ENCODE data around the gene RNF8.

RNF8 gene

GRCh38 chr6:37362101-37362828 is 8.5 kb downstream of the RNF8 start:
- no peak for DNase-seq

- DNase-seq, result no peak
Measured at GRCh38 chr6:37365791-37366190, 12.0 kb downstream of the RNF8 start.

- DNase-seq, result no peak
Measured at GRCh38 chr6:37366910-37367309, 13.1 kb downstream of the RNF8 start.

- no peak for DNase-seq
Measured at GRCh38 chr6:37368961-37369320, 15.2 kb downstream of the RNF8 start.

- no peak for DNase-seq
Measured at GRCh38 chr6:37369321-37370201, 15.8 kb downstream of the RNF8 start.

- DNase-seq, result no peak
Measured at GRCh38 chr6:37371154-37372083, 17.6 kb downstream of the RNF8 start.

GRCh38 chr6:37372116-37372515 is 18.3 kb downstream of the RNF8 start:
- DNase-seq, result no peak

- no peak for DNase-seq
Measured at GRCh38 chr6:37373822-37374471, 20.2 kb downstream of the RNF8 start.

- no peak for DNase-seq
Measured at GRCh38 chr6:37375376-37375775, 21.6 kb downstream of the RNF8 start.

- no peak for DNase-seq
Measured at GRCh38 chr6:37376078-37376743, 22.4 kb downstream of the RNF8 start.

GRCh38 chr6:37381579-37381978 is 27.8 kb downstream of the RNF8 start:
- peak; percentile 64 for DNase-seq

GRCh38 chr6:37382994-37383765 is 29.4 kb downstream of the RNF8 start:
- DNase-seq, result no peak

GRCh38 chr6:37388578-37388977 is 34.8 kb downstream of the RNF8 start:
- DNase-seq, result no peak

GRCh38 chr6:37389857-37390256 is 36.1 kb downstream of the RNF8 start:
- DNase-seq, result no peak

GRCh38 chr6:37391120-37391519 is 37.3 kb downstream of the RNF8 start:
- no peak for DNase-seq

- no peak for DNase-seq
Measured at GRCh38 chr6:37392821-37393220, 39.0 kb downstream of the RNF8 start.

GRCh38 chr6:37393381-37393929 is 39.7 kb downstream of the RNF8 start:
- DNase-seq, result no peak

- DNase-seq, result no peak
Measured at GRCh38 chr6:37396571-37397180, 42.9 kb downstream of the RNF8 start.

- no peak for DNase-seq
Measured at GRCh38 chr6:37399131-37399530, 45.3 kb downstream of the RNF8 start.

- DNase-seq, result no peak
Measured at GRCh38 chr6:37399795-37400490, 46.2 kb downstream of the RNF8 start.
